Stimulated activated naive CD4-positive, alpha-beta T cell treated with Interleukin-2 at 50 U/mL for 16 hours (primary cell): ENCODE measurements around the gene ABCC8.

Experiments used
- DNase-seq: peaks from one replicate; lab custom pipeline; 2025; lab: John Stamatoyannopoulos, UW

Gene ABCC8

DNA sequence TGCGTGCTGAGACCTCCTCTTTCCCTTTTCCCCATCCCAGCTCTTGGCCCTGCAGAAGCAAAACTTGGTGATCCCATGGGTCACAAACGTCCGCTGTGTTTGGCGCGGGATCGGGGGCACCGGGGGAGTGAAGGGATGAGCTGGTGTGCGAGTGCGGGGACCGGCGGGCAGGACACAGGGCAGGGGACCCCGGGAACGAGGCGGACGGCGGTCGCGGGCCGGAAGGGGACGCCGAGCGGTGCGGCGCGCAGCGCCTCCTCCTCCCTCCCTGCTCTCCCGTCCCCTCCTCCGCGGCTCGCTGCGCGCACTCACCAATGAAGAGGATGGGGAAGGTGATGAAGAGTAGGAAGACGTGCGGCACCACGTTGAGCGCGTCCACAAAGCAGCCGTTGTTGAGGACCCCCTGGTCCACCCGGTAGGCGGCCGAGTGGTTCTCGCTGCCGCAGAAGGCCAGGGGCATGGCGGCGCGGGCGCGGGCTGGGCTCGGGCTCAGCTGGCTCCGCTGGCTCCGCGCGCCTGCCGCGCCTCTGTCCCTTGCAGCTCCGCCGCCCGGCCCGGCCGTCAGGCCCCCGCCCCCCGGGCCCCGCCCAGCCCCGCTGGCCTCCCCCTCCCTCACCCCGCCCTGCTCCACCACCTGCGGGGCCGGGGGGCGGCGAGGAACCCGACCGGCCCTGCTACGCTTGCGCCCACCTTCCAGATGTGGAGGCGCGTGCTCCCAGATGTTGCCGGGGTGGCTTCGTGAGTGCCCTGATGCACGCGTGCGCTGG, at the start of gene ABCC8:
Gene ABCC8 (minus strand): TSS at position 529 of the 767 bp plus-strand sequence. CDS start 69 bp downstream, at position 460.
- DNase-seq: no peak

DNA sequence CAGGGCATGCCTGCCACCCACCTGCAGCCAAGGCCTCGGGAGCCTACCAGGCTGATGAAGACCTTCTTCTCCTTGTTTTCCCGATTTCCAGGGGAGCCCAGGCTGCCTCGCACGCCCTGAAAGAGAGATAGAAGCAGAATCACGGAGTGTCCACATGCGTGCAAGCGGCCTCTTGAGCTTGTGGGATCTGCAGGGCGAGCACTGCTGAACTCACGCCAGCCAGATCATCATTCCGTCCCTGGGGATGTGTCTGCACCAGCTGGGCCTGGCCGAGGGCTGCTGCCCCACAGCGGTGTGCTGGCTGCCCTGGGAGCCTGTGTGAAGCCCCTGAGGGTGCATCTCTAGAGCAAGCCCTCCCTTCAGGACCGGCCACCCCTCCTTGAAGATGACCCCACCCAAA, 49.7 kb upstream of the ABCC8 start:
- DNase-seq: no peak

DNA sequence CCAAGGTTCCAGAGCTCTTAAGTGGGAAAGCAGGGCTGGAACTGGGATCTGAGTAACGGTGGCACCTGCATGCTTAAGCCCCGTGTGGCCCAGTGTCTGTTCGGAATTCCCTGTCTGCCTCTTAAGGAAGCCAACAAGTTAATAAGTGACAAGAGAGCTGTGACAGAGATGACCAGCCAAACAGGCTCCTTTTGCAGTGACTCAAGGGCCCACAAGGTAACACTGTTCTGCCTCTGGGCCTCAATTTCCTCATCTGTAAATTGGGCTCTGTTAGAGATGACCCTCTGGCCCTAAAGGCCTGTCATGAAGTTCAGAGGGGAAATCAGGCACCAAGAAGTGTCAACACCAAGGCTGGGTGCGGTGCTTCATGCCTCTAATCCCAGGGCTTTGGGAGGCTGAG, 48.9 kb upstream of the ABCC8 start:
- DNase-seq: no peak

DNA sequence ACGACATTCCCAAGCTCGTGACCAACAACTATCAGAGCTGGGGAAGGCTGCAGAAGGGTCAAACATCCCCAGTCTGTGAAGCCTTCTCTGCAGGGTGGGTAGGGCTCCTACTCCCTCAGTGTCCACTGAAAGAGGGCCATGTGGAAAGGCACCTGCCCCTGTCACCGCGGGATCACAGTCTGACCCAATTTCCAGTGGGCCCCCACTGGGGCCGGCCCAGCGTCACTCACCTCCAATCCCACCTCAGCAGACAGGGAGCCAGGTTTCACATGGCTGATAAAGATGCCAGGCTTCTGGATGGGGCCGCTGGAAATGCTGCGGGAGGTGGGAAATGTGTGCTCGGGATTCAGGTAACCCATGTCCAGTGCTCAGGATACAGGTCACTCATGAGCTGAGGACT, 47.6 kb upstream of the ABCC8 start:
- DNase-seq: no peak

DNA sequence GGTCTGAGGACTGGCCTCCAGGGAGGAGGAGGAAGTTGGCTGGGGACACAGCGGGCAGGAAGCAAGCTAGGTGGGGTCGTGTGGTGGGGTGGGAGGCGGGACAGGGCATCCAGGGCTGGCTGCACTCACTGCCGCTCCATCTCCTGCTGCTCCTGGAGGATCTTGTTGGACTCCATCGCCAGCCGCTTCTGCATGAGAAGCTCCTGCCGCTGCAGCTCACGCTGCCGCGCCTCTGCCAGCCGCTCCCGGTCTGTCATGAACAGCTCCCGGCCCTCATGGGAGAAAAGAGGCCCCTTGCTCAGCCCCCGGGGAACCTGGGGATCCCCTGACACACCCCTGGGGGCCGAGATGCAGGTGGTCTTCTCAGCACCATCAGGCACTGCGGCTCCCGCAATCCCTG, 46.0 kb upstream of the ABCC8 start:
- no peak for DNase-seq

DNA sequence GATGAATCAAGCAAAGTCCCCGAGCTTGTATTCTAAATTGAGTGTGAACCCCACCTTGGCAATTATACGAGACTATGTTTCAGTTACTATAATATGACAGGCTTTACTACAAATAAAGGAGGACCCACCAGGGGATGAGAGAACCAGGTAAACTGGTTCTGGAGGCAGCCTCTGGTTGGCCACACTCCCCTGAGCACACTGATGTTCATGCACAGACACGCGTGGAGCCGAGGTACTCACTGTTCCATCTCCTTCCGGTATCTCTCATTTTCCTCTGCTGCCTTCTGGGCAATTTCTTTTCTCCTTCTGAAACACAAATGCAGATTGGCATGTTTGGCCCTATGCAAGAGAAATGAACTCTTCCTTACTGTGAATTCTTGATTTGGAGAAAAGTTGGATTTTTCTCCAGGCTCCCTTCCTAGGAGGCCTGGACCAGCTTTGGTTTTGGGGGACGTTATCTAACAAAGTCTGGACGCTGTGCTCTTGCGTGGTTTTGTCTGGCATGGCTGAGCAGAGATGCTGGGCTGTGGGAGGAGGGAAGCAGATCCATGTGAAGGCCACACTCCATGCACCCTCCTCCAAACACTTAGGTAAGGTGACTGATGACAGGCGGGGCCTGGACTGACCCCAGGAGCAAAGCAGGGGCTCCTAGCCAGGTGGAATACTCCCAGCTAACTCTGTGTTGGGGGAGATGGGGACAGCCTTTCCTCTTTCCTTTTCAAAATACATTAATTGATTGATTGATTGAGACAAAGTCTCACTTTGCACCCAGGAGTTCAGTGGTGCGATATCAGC, 44.7 kb upstream of the ABCC8 start:
- no peak for DNase-seq

DNA sequence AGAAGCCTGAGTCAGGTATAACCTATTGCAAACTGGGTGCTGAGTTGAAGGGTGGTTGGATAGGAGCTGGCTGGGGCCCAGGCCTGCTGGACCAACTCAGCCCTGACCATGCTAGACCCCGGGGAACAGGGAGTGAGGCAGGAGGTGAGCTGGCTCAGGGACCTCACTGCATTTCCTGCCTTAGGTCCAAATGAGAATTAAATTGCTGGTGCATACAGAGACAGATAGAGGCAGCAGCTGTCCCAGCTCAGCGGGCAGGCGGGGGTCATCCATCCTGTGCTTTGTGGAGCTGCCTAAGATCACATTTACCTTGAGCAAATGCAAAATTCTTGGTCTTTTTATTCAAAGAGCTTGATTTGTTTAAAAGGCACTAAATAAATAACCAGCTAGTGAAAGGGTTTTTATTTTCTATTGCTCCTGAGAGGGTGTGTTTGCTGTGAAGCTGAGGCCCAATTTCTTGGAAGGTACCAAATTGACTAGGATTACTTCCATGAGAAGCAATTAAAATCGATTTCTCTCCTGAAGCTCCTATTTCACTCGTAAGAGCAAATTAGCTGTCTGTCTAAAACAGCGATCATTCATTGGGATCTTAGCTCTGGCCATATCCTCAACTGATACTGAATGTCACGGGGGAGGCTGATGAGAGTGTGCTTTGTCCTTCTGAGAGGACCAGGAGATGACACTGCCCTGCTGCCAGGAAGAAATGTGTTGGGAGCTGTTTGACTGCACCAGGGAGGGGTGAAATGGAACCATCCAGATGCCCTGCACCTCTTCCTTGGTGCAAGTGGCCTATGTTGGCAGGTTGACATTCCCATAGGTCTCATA, 42.6 kb upstream of the ABCC8 start:
- DNase-seq: no peak

DNA sequence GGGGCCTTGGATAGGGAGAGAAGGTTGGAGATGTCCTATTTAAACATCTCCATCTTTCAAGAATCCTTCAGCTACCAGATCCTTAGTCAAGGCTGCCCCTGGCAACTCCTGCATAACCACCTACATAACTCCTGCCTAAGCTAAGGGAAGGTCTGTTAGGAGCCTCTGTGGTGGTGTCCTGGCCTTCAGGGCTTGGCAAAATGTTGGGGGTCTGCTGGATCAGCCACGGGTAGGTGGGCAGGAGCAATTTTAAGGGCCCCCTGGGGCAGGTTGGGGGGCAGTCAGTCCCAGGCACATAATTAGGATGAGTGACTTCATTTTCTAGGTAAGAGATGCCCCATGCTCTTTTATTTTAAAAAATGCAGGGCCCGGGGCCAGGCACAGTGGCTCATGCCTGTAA, 41.7 kb upstream of the ABCC8 start:
- DNase-seq: no peak

DNA sequence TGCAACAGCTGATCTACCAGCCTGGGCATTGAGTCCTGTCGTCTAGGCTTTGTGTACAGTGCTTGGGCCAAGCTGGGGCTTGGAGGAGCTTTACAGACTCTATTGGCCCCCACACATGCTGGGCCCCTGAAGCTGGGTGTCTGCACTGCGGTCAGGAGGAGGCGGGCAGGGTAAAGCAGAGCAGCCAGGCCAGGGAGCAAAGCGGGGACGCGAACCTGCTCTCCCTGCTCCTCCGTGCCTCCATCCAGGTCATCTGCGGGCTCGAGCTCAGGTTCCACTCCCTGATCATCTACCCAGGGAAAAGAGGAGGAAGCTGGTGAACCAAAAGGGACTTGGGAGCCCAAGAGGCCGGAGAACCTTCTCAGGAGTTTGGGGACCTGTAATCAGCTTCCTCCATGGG, 40.5 kb upstream of the ABCC8 start:
- no peak for DNase-seq

DNA sequence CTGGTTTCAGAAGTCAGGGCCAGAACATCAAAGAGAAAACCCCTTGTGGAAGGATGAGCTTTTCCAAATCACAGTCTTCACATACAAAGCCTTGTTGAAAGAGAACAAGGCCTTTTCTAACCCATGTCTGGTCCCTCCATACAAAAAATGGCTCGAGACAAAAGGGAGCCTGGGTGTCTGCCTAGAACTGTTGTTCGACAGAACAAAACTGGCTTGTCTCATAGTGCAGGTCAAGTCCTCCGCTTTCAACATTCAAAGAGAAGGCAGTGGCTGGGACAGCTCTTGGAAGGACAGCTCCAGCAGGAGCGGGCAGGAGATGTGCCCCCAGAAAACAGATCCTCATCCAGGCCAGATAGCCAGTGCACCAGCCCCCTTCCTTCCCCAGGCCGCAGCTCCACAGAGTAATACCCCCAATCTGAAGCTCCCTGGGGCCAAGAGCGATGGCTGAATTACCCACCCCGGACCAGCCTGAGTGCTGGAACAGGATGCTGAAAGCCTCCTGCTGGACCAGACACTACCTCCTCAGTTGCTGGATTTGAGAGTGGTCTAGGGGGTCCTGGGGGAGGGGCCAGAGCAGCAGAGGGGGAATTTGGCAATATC, 40.0 kb upstream of the ABCC8 start:
- no peak for DNase-seq

DNA sequence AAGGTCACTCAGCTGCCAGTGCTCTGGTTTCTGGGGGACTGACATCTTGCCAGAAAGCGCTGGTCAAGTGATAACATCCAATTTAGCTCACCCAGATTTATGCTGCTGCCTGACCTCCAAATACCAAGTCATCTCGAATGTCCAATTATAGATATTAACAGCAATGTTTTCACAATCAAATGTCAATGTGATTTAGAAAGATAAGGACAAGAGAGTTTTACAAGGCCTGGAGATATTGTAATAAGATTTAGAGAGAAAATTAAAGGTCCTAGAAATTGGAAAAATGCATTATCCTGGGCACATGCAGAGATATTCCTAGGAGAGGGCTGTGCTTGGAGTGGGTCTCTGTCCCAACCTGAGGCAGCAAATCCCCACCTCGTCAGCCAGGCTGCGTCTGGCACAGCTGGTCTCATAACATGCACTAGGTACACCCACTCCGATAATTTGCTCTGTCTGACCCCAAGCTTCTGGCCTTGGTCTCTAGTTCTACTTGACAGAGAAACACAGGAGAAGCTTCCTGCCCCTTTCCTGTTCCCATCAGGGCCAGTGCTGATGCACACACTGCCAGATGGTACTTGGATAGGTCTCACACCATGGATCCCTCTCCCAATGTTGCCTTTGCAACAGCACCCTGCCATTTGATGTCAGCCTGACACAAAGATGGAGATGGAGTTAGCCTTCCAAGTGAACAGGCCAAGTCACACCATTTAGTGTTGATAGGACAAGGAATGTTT, 39.0 kb upstream of the ABCC8 start:
- DNase-seq: no peak

DNA sequence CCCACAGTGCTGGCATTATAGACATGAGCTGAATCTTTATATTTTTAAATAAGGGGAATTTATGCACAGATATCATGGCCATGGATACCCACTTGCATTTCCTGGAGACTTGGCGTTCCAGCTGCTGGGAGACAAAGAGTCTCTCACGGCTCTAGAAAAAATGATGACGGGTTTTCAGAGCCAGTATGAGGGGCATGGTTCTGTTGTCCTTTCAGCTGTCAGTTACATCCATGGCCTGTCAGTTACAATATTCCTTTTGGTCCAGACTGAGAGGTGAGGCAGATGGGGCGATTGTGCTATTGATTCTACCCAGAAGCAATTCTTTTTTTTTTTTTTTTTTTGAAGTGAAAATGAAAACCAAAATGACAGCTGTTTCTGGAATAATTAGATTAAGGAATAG, 37.8 kb upstream of the ABCC8 start:
- DNase-seq: no peak

DNA sequence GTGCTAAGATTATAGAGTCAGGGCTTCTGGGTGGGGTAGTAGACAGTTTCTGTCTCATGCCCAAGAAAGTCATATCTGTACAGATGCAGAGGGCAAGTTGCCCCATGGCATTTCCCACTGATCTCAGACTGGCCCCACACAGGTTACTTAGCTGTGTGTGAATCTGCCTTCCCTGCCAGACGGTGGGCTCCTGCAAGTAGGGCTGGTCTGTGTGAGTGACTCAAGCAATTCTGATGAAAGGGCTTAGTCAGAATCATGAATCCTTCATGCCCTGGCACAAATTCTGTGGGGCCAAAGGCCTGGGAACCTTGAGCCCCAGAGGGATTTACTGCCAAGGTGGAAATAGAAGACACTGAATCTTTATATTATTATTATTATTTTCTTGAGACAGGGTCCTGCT, 37.2 kb upstream of the ABCC8 start:
- no peak for DNase-seq

DNA sequence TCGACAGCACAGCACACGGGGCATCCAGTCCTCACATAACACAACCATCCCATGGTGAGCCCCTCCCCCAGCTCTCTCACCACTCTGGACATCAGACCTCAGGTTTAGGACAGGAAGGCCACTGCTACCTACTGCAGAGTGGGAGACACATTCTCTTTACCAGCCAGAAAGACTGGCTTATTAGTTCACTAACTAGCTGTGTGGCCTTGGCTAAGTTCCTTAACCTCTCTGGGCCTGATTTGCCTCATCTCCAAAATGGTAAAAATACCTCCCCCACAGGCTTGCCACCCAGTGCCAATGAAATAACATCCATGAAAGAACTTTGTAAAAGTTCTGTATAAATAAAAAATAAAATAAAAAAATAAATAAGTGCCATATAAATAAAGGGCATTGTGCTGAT, 35.5 kb upstream of the ABCC8 start:
- DNase-seq: no peak

DNA sequence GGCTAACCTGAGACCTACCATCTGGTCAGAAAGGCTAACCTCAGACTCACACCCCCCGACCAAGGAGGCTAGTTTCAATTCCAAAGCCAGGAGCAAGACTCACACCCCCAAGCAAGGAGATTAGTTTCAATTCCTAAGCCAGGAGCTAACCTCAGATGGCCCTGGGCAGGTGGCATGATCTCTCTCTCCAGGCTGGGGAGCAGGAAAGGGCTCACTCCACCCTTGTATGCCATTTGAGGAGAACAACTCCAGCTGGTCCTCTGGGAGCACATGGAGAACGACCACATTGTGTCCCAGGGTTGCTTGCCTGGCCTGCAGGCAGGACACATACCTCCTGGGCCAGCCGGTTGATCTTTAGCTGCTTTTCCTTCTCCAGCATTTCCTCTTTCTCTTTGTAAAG, 34.9 kb upstream of the ABCC8 start:
- no peak for DNase-seq

DNA sequence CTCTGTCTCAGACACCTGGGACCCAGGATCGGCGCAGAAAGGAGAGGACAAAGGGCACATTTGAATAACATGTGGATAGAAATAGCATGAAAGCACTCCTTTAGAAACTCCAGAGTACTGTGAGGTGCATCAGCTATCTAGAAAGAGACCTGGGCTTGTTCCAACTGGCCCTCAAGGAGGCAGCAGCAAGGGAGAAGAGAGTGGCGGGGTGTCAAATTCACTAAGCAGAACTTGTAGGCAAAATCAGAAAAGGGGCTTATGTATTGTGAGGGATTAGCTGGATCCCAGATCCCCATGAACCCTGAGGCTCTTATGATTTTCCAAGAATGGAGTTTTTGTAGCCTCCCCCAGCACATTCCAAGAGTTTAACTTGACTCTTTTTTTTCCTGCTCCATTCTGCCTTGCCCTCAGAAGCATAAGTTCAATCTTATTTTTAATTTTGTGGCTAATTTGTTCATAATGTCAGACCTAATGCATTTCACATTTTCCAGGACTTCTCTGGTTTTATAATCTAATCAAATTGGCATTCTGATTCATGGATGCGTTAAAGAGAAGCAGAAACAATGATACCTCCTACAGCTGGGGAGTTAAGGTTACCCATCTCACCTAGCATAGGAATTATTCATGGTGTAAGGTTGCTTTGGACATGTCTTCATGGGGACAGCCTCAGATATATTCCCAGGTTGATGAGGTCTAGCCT, 34.0 kb upstream of the ABCC8 start:
- DNase-seq: no peak

DNA sequence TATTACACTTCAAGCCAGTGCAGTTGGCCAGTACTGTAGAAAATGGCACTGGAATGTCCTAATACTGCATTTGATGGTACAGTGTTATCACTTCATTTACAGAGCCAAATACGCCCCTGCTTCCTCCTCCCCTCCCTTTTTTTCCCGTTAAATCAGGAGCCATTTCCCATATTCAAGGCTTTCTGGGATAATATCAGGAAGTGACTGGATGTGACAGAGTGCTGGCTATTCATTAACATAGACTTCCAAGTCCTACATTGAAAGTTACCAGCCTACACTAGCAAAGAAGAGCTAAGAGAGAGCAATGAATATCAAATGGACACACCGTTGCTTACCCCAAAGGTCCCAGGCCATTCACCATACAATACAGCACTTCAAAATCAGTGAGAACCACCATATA, 32.1 kb upstream of the ABCC8 start:
- no peak for DNase-seq

DNA sequence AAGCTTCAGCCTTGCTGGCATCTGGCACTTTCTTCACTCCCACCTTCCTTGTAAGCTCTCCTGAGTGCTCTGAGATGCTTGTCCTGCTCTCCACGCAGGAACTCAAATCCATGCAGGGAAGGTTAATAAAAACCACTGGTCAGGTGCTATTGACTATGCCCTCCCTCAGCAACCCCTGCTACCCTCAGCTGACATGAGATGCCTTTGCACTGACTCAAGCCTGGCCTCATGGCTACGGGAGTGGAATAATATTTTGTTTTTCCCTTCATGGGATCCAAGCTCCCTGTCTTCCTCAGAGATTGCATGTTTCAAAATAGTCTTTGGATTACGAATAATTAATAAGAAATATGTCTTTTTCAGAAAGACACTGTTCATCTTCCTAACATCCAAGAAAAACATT, 31.7 kb upstream of the ABCC8 start:
- DNase-seq: no peak

DNA sequence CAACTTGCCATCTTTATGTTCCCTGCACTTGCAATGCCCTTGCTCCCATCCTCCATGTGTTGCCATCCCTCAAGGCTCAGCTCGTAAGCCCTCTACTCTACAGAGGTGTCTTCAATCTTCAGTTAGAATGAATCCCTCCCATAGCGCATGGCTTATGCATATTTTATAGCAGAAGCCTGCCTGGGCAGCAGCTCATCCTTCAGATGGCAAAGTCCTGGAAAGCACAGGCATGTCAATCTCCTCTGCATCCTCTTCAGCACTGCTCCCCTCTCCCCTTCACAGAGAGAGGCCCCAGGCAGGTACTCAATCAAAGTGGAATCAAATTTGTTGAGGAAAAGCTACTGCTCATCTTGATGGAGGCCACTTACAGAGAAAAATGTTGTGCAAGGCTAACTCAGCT, 31.1 kb upstream of the ABCC8 start:
- no peak for DNase-seq

DNA sequence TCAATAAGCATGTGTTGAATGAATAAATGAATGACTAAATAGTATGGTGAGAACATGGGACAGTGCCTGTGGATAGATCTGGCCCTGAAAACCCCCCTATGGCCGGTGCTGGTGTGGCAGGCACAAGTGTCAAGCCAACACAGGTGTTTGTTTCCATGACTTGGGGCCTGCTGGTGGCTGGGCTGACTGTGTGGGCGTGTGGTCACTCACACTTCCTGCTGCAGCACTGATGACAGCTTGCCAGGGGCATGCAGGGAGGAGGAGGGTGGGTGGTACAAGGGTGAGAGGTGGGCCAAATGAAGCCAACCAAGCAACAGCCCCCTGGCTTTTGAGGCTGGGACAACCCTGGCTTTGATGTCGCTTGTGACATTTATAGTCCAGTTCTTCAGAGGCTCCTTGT, 30.3 kb upstream of the ABCC8 start:
- DNase-seq: no peak

DNA sequence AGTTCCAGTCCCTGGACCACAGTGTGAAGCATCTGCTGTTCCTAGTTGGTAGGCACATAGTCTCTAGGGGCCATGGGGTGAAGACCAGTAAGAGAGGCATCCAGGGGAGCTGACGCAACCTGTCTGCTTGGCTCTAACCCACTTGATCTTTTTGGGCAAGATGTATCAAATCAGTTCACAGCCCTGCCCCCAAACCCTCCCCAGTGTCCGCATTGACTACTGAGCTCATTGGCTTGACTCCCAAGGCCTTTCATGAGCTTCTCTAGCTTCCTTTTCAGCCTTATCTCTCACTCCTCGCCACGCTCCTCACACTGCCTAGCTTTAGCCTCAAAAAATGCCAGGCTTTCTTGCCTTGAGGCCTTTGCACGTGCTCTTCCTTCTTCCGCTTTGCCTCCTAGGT, 29.7 kb upstream of the ABCC8 start:
- no peak for DNase-seq
